Measurements from ENCODE around the gene NIPAL1.
"Not testable (repeated sequence)": the region's sequence is repeated elsewhere in the genome, so short reads cannot be mapped to it uniquely, and the experiment has no call there.

The NIPAL1 gene

GRCh38 chr4:48016141-48017107 lies at the start of gene NIPAL1, which contains the start of gene CNGA1:
Gene NIPAL1 (plus strand): TSS chr4:48016772. CDS start chr4:48016840, 68 bp downstream.
Gene CNGA1 (minus strand): TSS chr4:48016681. CDS start chr4:47952689, 63,992 bp downstream.
- peak; percentile 58 to 67 for DNase-seq (ENCODE audit: low read depth in 2 of 2)

- no peak for DNase-seq (ENCODE audit: low read depth in 2 of 2)
Measured at GRCh38 chr4:47968847-47969246, 47.7 kb upstream of the NIPAL1 start.

GRCh38 chr4:47972181-47972580 lies 44.4 kb upstream of the NIPAL1 start:
- DNase-seq (ENCODE audit: low read depth in 2 of 2): no peak

GRCh38 chr4:47972721-47973120 lies 43.9 kb upstream of the NIPAL1 start:
- no peak for DNase-seq (ENCODE audit: low read depth in 2 of 2)

GRCh38 chr4:47974566-47974965 lies 42.0 kb upstream of the NIPAL1 start:
- DNase-seq (ENCODE audit: low read depth in 2 of 2): no peak

- no peak for DNase-seq (ENCODE audit: low read depth in 2 of 2)
Measured at GRCh38 chr4:47990145-47990544, 26.4 kb upstream of the NIPAL1 start.

GRCh38 chr4:47992475-47992874 lies 24.1 kb upstream of the NIPAL1 start:
- not testable (repeated sequence) for DNase-seq (ENCODE audit: low read depth in 2 of 2)

GRCh38 chr4:47996021-47996420 lies 20.6 kb upstream of the NIPAL1 start:
- DNase-seq (ENCODE audit: low read depth in 2 of 2): no peak

- DNase-seq (ENCODE audit: low read depth in 2 of 2): no peak
Measured at GRCh38 chr4:48002267-48002666, 14.3 kb upstream of the NIPAL1 start.

- DNase-seq (ENCODE audit: low read depth in 2 of 2): peak; percentile 15 to 23
Measured at GRCh38 chr4:48003568-48003967, 13.0 kb upstream of the NIPAL1 start.

- DNase-seq (ENCODE audit: low read depth in 2 of 2): no peak
Measured at GRCh38 chr4:48005781-48006180, 10.8 kb upstream of the NIPAL1 start.

- DNase-seq (ENCODE audit: low read depth in 2 of 2): no peak
Measured at GRCh38 chr4:48008021-48008596, 8.5 kb upstream of the NIPAL1 start.

- not testable (repeated sequence) for DNase-seq (ENCODE audit: low read depth in 2 of 2)
Measured at GRCh38 chr4:48010906-48011305, 5.7 kb upstream of the NIPAL1 start.

- no peak for DNase-seq (ENCODE audit: low read depth in 2 of 2)
Measured at GRCh38 chr4:48011722-48012121, 4.8 kb upstream of the NIPAL1 start.

- no peak for DNase-seq (ENCODE audit: low read depth in 2 of 2)
Measured at GRCh38 chr4:48012824-48013223, 3.7 kb upstream of the NIPAL1 start.

GRCh38 chr4:48015216-48015615 lies 1.4 kb upstream of the NIPAL1 start:
- DNase-seq (ENCODE audit: low read depth in 2 of 2): no peak

GRCh38 chr4:48015678-48016077 lies 894 bp upstream of the NIPAL1 start:
- DNase-seq (ENCODE audit: low read depth in 2 of 2): no peak

- DNase-seq (ENCODE audit: low read depth in 2 of 2): peak; percentile 49
Measured at GRCh38 chr4:48017108-48017571, 568 bp downstream of the NIPAL1 start.

GRCh38 chr4:48018112-48018511 lies 1.5 kb downstream of the NIPAL1 start:
- no peak for DNase-seq (ENCODE audit: low read depth in 2 of 2)

GRCh38 chr4:48021100-48021499 lies 4.5 kb downstream of the NIPAL1 start:
- no peak for DNase-seq (ENCODE audit: low read depth in 2 of 2)

GRCh38 chr4:48022192-48022799 lies 5.7 kb downstream of the NIPAL1 start:
- DNase-seq (ENCODE audit: low read depth in 2 of 2): no peak

- DNase-seq (ENCODE audit: low read depth in 2 of 2): no peak
Measured at GRCh38 chr4:48024522-48024921, 8.0 kb downstream of the NIPAL1 start.

Measured in stimulated activated CD4-positive, alpha-beta T cell treated with anti-CD3 and anti-CD28 coated beads, Interleukin-4, amount 100 ng/mL, for 48 hours (primary cell).